ENCODE data around the gene HLA-DPB1. TPM values are rescaled to one million over a fixed set of nuclear protein-coding genes. Genes with fewer than 3 reads are reported as not detected.

The HLA-DPB1 gene
- total and polyA plus RNA-seq, 2 of the 4 experiments (the other 2 are of a cell fraction) = 7.7 to 10.7 TPM

DNA sequence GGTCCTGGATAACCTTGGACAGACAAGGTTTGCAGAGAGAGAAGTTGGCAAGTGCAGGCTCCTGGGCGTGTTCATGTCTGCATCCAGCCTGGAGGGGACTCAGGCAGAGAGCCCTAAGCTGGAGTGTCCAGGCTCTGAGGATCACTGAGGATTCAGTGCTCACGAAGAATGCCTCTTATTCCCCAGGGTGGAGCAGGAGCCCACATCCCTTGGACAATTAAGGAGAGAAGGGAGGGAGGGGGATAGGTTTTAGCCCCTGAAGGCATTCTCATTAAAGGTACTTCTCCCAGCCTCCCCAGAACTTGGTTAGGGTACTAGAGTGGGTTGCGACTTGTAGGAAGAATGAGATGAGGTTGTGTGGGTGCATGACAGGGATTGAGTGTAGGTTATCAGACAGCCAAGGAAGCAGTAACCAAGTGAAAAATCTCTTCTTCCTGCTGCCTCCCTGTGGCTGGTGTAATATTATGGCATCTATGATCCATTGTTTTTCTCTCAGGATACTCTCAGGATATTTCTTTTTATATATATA is 680 bp downstream of the HLA-DPB1 start:
- H2BK15ac ChIP-seq (ENCODE audit: low read depth, low read length) = no peak overlapping the region
- DNase-seq = no peak
- no peak overlapping the region for H2AK9ac ChIP-seq (replicated peaks; ENCODE audit: low read depth, low read length, poor library complexity)
- ChIA-PET CTCF (no interaction called here), POLR2A (ENCODE audit: unreplicated experiment) (no interaction called here)
- no peak overlapping the region for H4K91ac ChIP-seq (ENCODE audit: insufficient read depth, low read depth, low read length)
- no peaks in the 10 kb centered on the region; the same call in 1 of the 2 replicates for H3K9me1 ChIP-seq (ENCODE audit: insufficient read depth, low read length)
- H2BK5ac ChIP-seq (ENCODE audit: low read depth, low read length, poor library complexity, severe bottlenecking) = no peak overlapping the region
- no peaks in the 10 kb centered on the region; the same call in 1 of the 2 replicates for H3K4me1 ChIP-seq (ENCODE audit: control insufficient read depth, insufficient read depth, low read length)
- H4K20me1 ChIP-seq (ENCODE audit: insufficient read depth, low read length) = no peaks in the 10 kb centered on the region
- 100% methylated on average over 1 of the region's 3 CpGs; no CpG with 5 or more reads in 1 of the 2 experiments for WGBS, 2 experiments (ENCODE audit: extremely low coverage in 2 of 2, insufficient read length in 1 of 2)
- no peak overlapping the region for H3K23ac ChIP-seq (ENCODE audit: low read depth, low read length)
- no peak overlapping the region for H4K8ac ChIP-seq (ENCODE audit: low read depth in 2 of 2, low read length in 2 of 2)
- H3K56ac ChIP-seq (ENCODE audit: extremely low read depth, insufficient read depth, low read length) = no peak overlapping the region
- H3K9me3 ChIP-seq (ENCODE audit: control insufficient read depth, insufficient read depth, low read length) = no peaks in the 10 kb centered on the region
- no peak for ATAC-seq (ENCODE audit: low read depth)
- H3K4ac ChIP-seq (ENCODE audit: low read depth, low read length) = no peak overlapping the region
- no peak overlapping the region for H2BK20ac ChIP-seq (ENCODE audit: low read depth, low read length)
- no peak overlapping the region for H3K14ac ChIP-seq (replicated peaks; ENCODE audit: low read depth, low read length)
- H2AFZ ChIP-seq (replicated peaks; ENCODE audit: low read length, poor library complexity) = no peak overlapping the region
- H2BK120ac ChIP-seq (ENCODE audit: low read depth, low read length) = no peak overlapping the region
- no peak overlapping the region for H3K4me3 ChIP-seq (ENCODE audit: insufficient read depth, low read depth, low read length)
- BruUV-seq (replicated peaks) = no TSS peak
- H3K4me2 ChIP-seq (ENCODE audit: low read depth, low read length) = no peak overlapping the region
- in situ Hi-C loops (cut with MboI; ENCODE audit: low sequenced_read_pairs) = no loop called here
- no peak overlapping the region for H3K18ac ChIP-seq (ENCODE audit: low read depth, low read length)
- H3K36me3 ChIP-seq (ENCODE audit: control insufficient read depth, insufficient read depth, low read length) = no peaks in the 10 kb centered on the region
- no peaks in the 10 kb centered on the region for H3K79me1 ChIP-seq (ENCODE audit: low read depth in 1 of 2, low read length in 2 of 2)
- TF ChIP-seq MXI1 (IDR thresholded peaks at IDR 0.05; ENCODE audit: borderline replicate concordance, low read depth, low read length) (no peak), SMC3 (IDR thresholded peaks at IDR 0.05; ENCODE audit: low read depth, low read length) (no peak), CEBPB (IDR thresholded peaks at IDR 0.05; ENCODE audit: low read depth, low read length) (no peak), NFE2L2 (IDR thresholded peaks at IDR 0.05; ENCODE audit: low read depth, low read length) (no peak), RAD21 (IDR thresholded peaks at IDR 0.05; ENCODE audit: low read length) (no peak)
- TF ChIP-seq, protein P1, sequence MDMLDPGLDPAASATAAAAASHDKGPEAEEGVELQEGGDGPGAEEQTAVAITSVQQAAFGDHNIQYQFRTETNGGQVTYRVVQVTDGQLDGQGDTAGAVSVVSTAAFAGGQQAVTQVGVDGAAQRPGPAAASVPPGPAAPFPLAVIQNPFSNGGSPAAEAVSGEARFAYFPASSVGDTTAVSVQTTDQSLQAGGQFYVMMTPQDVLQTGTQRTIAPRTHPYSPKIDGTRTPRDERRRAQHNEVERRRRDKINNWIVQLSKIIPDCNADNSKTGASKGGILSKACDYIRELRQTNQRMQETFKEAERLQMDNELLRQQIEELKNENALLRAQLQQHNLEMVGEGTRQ (IDR thresholded peaks at IDR 0.05; ENCODE audit: low read depth, low read length) = no peak
- intact Hi-C loops (cut with micrococcal nuclease) = no loop called here
- dilution Hi-C loops (cut with HindIII; ENCODE audit: low sequenced_read_pairs, unreplicated experiment) = no loop called here
- H2AK5ac ChIP-seq (ENCODE audit: low read depth, low read length) = no peak overlapping the region
- no peak overlapping the region for H3K27ac ChIP-seq (ENCODE audit: insufficient read depth, low read length)
- H4K5ac ChIP-seq (ENCODE audit: low read depth, low read length) = no peak overlapping the region
- H3K27me3 ChIP-seq (ENCODE audit: control insufficient read depth, insufficient read depth, low read length) = peaks cover 29% of the 10 kb centered on the region
- H3K9ac ChIP-seq (ENCODE audit: low read depth, low read length) = no peak overlapping the region

Measured in IMR-90 (cell line).